Heart right ventricle (tissue), 16 donors: ENCODE results near the gene HAUS3. TPM values are rescaled to one million over a fixed set of nuclear protein-coding genes. Genes with fewer than 3 reads are reported as not detected.
A peak's percentile ranks its signal among the peaks of the same experiment; 100 is the strongest.

Source experiments
- ATAC-seq, 8 donors: fragments of 200-7000 bp; cut with Tn5 transposase; one replicate each; pipeline ENCODE4 v1.9.1; 2020; ENCODE audit warnings: mild to moderate bottlenecking in 8 of 8, moderate library complexity in 8 of 8, moderate number of reproducible peaks in 1 of 8
- DNase-seq, 2 donors: peaks; one replicate each; pipeline ENCODE4 v3.0.0-alpha.2; 2020
- H3K27ac ChIP-seq, 10 donors: fragments of 200-600 bp; sonication (generic) in 2 of 10; one replicate each; pipeline versions ENCODE4 v1.5.0 to v1.8.0; 2020 to 2022; ENCODE audit warnings: mild to moderate bottlenecking in 3 of 10
- H3K27me3 ChIP-seq, 7 donors: fragments of 200-600 bp; one replicate each; pipeline ENCODE4 v1.8.0; 2021 to 2022; ENCODE audit warnings: mild to moderate bottlenecking in 2 of 7
- H3K36me3 ChIP-seq, 9 donors: fragments of 200-600 bp; sonication (generic) in 1 of 9; one replicate each; pipeline versions ENCODE4 v1.5.0 to v1.8.0; 2020 to 2022; ENCODE audit warnings: mild to moderate bottlenecking in 2 of 9
- H3K4me1 ChIP-seq, 9 donors: fragments of 200-600 bp; sonication (generic) in 1 of 9; one replicate each; pipeline versions ENCODE4 v1.5.0 to v1.8.0; 2020 to 2022; ENCODE audit warnings: mild to moderate bottlenecking in 4 of 9
- H3K4me3 ChIP-seq, 10 donors: fragments of 200-600 bp; sonication (generic) in 2 of 10; one replicate each; pipeline versions ENCODE4 v1.5.0 to v1.8.0; 2020 to 2022; ENCODE audit warnings: mild to moderate bottlenecking in 7 of 10, moderate library complexity in 2 of 10
- H3K9me3 ChIP-seq, 11 donors: fragments of 200-600 bp in 10 of 11; sonication (generic) in 2 of 11; one replicate each; pipeline versions ENCODE4 v1.5.0 to v1.8.0; 2013 to 2022; ENCODE audit warnings: mild to moderate bottlenecking in 2 of 11, control low read depth in 1 of 11, moderate library complexity in 1 of 11
- WGBS, 2 donors: extraction: QIAGEN DNeasy Blood & Tissue Kit; methylation state at CpG; one replicate each; pipeline ENCODE4 v1.1.7; 2013; ENCODE audit warnings: inconsistent platforms in 1 of 2; 5-methylcytosine and 5-hydroxymethylcytosine counted together
- intact Hi-C, 10 donors: fragments of 100-400 bp; cut with DNase I; formaldehyde crosslinking; loops; one replicate each; pipeline versions ENCODE4 v1.11.1 to v1.14.2; 2022
- polyA plus RNA-seq, 2 donors: library from polyadenylated mRNA; stranded (reverse); fragments of 200-250 nt; gene quantifications; one replicate each; pipeline ENCODE4 v1.2.3, GENCODE V29; 2013
- total RNA-seq, 10 donors: library from RNA; stranded (reverse); fragmentation: NEBNext Ultra II Directional in 3 of 10; extraction: Animal tissue kit (Norgen Biotek cat#: 25700) in 3 of 10; gene quantifications; one replicate each; pipeline versions ENCODE4 v1.2.1 to v1.2.4, GENCODE V29; 2021 to 2023
- TF ChIP-seq, protein P1 (sequence below), 9 donors: fragments of 200-600 bp; sonication (generic) in 2 of 9; IDR thresholded peaks; one replicate each; pipeline versions ENCODE4 v1.5.0 to v1.8.0; 2021 to 2022; ENCODE audit warnings: antibody characterized with exemption in 9 of 9, mild to moderate bottlenecking in 5 of 9, moderate library complexity in 1 of 9
- donor health status: Arrhythmogenic right ventricular cardiomyopathy.
- donor health status: ischemic (EF 13 %, LVEDD 7.1; RV severe dilation, severe dysfunction).
- donor health status: healthy with polysubstance abuse.
- donor health status: DM: no; HTN: yes; CAD: no.
- donor health status: DM: no; HTN: no; CAD: no.
- donor health status: ischemic (EF 25% LVEDD 6.9; RV normal size, moderate dysfunction).
- donor health status: ischemic (EF 25% LVEDD 5.7; RV mildly dilated, moderate dysfunction).
- donor health status: healthy.
- donor health status: DM: yes; HTN: yes; CAD: no.
- donor health status: Ischemic cardiomyopathy.
- donor health status: ischemic (EF 35%, LVEDD 5.7; RV mildly dilated, moderate dysfunction).
- donor health status: nonischemic (EF 11% LVEDD 7.7; RV severe dilation, severe dysfunction).
- donor health status: DM: yes; HTN: yes; CAD: no.
- donor health status: PGD.
- donor health status: ischemic (EF 29% LVEDD 5.4; RV normal size, mild dysfunction).
- donor health status: nonischemic (EF 23%, LVEDD 6.1; RV moderate dilation, normal function).

The HAUS3 gene
- total and polyA plus RNA-seq, 12 donors = 3.5 to 10.5 (median 6.5) TPM

DNA sequence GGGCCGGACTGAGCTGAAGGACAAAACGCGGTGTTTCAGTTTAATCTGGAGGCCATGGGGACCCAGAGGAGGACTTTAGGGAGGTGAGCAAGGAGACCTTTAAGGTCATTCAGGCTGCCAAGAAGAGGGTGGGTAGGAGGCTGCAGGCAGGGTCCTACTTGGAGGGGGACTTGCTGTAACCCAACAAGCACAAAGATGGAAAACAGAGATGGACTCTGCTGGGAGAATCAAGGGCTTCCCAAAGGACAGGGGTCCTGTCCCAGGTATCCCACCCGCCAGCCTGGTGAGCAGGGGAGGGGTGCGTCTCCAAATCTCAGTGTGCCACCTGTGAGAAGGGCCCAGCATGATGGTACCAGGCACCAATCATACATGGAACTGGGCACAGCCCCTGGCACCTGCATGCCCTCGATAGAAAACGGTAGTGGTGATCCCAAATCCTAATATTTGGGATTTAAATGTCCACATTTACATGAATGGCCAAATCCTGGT, 3.9 kb upstream of the HAUS3 start:
- Histone ChIP-seq H3K4me3 (no peak overlapping the region), H3K4me1 (peaks cover 0 to 45% (median 28%) of the 10 kb centered on the region in 9 donors), H3K27ac (peak overlapping the region in 8 of 10 donors; percentile 19 to 72 (median 60)), H3K27me3 (no peaks in the 10 kb centered on the region), H3K9me3 (no peaks in the 10 kb centered on the region), H3K36me3 (peaks cover 2 to 42% (median 28%) of the 10 kb centered on the region in 9 donors)
- WGBS, 2 donors = 69 to 81% methylated on average over 7 of the region's 7 CpGs
- ATAC-seq (no peak), DNase-seq (no peak)
- TF ChIP-seq, protein P1, sequence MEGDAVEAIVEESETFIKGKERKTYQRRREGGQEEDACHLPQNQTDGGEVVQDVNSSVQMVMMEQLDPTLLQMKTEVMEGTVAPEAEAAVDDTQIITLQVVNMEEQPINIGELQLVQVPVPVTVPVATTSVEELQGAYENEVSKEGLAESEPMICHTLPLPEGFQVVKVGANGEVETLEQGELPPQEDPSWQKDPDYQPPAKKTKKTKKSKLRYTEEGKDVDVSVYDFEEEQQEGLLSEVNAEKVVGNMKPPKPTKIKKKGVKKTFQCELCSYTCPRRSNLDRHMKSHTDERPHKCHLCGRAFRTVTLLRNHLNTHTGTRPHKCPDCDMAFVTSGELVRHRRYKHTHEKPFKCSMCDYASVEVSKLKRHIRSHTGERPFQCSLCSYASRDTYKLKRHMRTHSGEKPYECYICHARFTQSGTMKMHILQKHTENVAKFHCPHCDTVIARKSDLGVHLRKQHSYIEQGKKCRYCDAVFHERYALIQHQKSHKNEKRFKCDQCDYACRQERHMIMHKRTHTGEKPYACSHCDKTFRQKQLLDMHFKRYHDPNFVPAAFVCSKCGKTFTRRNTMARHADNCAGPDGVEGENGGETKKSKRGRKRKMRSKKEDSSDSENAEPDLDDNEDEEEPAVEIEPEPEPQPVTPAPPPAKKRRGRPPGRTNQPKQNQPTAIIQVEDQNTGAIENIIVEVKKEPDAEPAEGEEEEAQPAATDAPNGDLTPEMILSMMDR (IDR thresholded peaks at IDR 0.05) = no peak
- intact Hi-C loops = loop anchor here in 2 of 10 donors (1.0 to 10.0 kb wide), 2 partner anchors 7 to 109 kb away; no protein-coding TSS in a partner anchor

DNA sequence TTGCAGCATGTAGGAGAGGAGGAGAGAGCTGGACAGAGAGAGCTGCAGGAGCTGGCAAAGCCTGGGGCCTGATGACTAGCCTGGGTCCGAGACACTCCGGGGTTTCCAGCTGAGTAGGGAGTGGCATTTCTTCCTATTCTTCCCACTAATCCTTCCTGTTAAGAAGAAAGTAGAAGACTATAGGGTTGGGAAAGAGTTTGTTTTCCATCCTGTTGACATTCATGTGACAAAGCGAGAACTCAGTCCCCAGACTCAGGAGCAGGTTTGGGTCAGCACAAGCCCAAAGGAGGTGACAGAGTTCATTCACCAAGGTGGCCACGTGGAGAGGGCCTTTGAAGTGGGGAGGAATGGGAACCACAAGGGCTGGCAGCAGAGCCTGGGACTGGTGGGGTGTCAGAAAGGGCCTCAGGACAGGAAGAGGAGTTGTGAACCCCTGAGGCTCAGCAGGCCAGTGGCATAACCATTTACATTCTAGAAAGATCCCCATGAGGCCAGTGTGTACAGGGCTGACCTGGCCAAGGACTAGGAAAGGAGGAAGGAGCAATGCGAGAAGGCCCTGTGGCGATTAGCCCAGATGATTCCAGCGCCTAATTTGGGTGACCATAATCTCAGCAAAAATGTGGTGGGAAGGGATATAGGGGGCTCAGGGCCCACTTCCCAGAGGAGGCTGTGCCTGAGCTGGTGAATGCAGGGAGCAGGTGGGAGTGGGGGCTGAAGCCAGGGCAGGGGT, 3.3 kb upstream of the HAUS3 start:
- TF ChIP-seq, protein P1 (IDR thresholded peaks at IDR 0.05) = no peak
- ATAC-seq (no peak), DNase-seq (no peak)
- Histone ChIP-seq H3K4me3 (no peak overlapping the region), H3K27ac (peak overlapping the region in 8 of 10 donors; percentile 19 to 72 (median 60)), H3K4me1 (peaks cover 0 to 51% (median 34%) of the 10 kb centered on the region in 9 donors), H3K9me3 (no peaks in the 10 kb centered on the region), H3K27me3 (no peaks in the 10 kb centered on the region), H3K36me3 (peaks cover 0 to 37% (median 22%) of the 10 kb centered on the region in 9 donors)
- 51 to 54% methylated on average over 7 of the region's 7 CpGs for WGBS, 2 donors
- intact Hi-C loops = loop anchor here in 2 of 10 donors (1.0 to 10.0 kb wide), 2 partner anchors 8 to 110 kb away; no protein-coding TSS in a partner anchor

DNA sequence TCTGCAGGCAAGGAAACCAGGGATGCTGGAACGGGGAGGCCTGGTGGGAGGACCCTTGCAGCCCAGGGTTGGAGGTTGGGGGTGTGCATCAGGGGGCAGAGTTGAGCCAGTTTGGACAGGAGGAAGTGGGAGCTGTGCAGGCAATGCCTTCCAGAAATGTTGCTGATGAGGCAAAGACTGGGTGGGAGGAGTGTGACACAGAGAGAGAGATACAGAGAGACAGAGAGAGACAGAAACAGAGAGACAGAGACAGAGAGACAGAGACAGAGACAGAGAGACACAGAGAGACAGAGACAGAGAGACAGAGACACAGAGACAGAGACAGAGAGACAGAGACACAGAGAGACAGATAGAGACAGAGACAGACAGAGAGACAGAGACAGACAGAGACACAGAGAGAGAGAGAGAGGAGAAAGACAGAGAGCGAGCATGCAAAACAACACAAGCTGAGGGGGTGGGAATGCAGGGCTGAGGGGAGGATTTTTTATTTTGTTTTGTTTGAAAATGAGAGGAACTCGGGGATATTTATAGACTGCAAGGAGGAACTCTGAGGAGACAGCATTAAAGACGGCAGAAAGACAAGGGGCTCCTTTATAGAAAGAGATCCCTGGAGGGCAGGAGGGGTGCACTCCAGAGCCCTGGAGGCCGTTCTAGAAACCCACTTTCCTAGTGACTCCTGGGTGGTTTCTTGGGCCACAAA, 1.9 kb upstream of the HAUS3 start:
- Histone ChIP-seq H3K4me1 (peaks cover 4 to 65% (median 45%) of the 10 kb centered on the region in 9 donors), H3K4me3 (no peak overlapping the region), H3K27me3 (no peaks in the 10 kb centered on the region), H3K27ac (peak overlapping the region in 9 of 10 donors; percentile 13 to 72 (median 59)), H3K36me3 (peaks cover 0 to 37% (median 11%) of the 10 kb centered on the region in 9 donors), H3K9me3 (no peaks in the 10 kb centered on the region)
- DNase-seq (peak; percentile 46 to 69), ATAC-seq (peak in 6 of 8 donors; percentile 30 to 48 (median 34))
- WGBS, 2 donors = 35 to 47% methylated on average over 5 of the region's 5 CpGs
- intact Hi-C loops = loop anchor here in 3 of 10 donors (2.0 to 10.0 kb wide), 6 partner anchors 13 to 828 kb away; partner anchors contain the start of genes CFAP99 (in 3 of the 3), ZFYVE28 (in 3 of the 3), FAM193A (in 1 of the 3) and HTT (in 1 of the 3)
- TF ChIP-seq, protein P1 (IDR thresholded peaks at IDR 0.05) = peak in 7 of 9 donors; percentile 13 to 56 (median 42)

DNA sequence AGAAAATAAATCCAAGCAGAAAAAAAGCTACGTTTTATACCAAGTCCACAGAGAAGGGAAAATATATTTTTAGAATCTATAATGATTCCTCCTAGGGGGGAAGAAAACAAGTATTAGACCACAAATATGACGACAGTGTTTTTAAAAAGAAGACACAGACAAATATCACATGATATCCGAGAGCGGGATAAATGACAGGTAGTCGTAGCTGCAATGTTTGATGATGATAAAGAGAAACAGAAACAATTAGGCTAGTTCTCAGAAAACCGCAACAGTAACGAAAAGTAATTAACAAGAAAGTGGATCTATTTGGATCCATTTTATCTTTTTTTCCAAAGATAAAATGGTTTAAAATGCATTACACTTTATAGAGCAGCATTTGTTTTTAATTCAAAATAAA, 918 bp downstream of the HAUS3 start:
- DNase-seq = no peak
- peaks cover 4 to 78% (median 49%) of the 10 kb centered on the region in 9 donors for H3K4me1 ChIP-seq
- no peaks in the 10 kb centered on the region for H3K27me3 ChIP-seq
- H3K4me3 ChIP-seq = peak overlapping the region; percentile 69 to 97 (median 88)
- TF ChIP-seq, protein P1 (IDR thresholded peaks at IDR 0.05) = no peak
- peaks cover 0 to 44% (median 0%) of the 10 kb centered on the region in 9 donors for H3K36me3 ChIP-seq
- no peak for ATAC-seq
- intact Hi-C loops = loop anchor here in 3 of 10 donors (5.0 to 10.0 kb wide), 4 partner anchors 114 to 831 kb away; partner anchors contain the start of genes CFAP99 (in 3 of the 3), ZFYVE28 (in 3 of the 3), FAM193A (in 1 of the 3) and HTT (in 1 of the 3)
- peak overlapping the region in 6 of 10 donors; percentile 68 to 87 (median 82) for H3K27ac ChIP-seq
- no peaks in the 10 kb centered on the region for H3K9me3 ChIP-seq
- WGBS, 2 donors = 9 to 10% methylated on average over 7 of the region's 7 CpGs
